Measurements from ENCODE around the gene HID1.
"Not testable (repeated sequence)": the region's sequence is repeated elsewhere in the genome, so short reads cannot be mapped to it uniquely, and the experiment has no call there.

The HID1 gene

GRCh38 chr17:74969501-74969900, 3.1 kb downstream of the HID1 start:
- not testable (repeated sequence) for DNase-seq (ENCODE audit: extremely low read depth in 1 of 2, low read depth in 1 of 2)

- no peak for DNase-seq (ENCODE audit: extremely low read depth in 1 of 2, low read depth in 1 of 2)
Measured at GRCh38 chr17:74968361-74968780, 4.2 kb downstream of the HID1 start.

- no peak for DNase-seq (ENCODE audit: extremely low read depth in 1 of 2, low read depth in 1 of 2)
Measured at GRCh38 chr17:74964988-74965622, 7.5 kb downstream of the HID1 start.

- no peak for DNase-seq (ENCODE audit: extremely low read depth in 1 of 2, low read depth in 1 of 2)
Measured at GRCh38 chr17:74964246-74964761, 8.3 kb downstream of the HID1 start.

GRCh38 chr17:74963656-74964055, 8.9 kb downstream of the HID1 start:
- DNase-seq (ENCODE audit: extremely low read depth in 1 of 2, low read depth in 1 of 2) = no peak

GRCh38 chr17:74962622-74963394, 9.8 kb downstream of the HID1 start:
- no peak for DNase-seq (ENCODE audit: extremely low read depth in 1 of 2, low read depth in 1 of 2)

- DNase-seq (ENCODE audit: extremely low read depth in 1 of 2, low read depth in 1 of 2) = peak; percentile 51 to 72
Measured at GRCh38 chr17:74961657-74962350, 10.8 kb downstream of the HID1 start.

GRCh38 chr17:74960570-74961342, 11.8 kb downstream of the HID1 start:
- DNase-seq (ENCODE audit: extremely low read depth in 1 of 2, low read depth in 1 of 2) = peak; percentile 22 to 43

- DNase-seq (ENCODE audit: extremely low read depth in 1 of 2, low read depth in 1 of 2) = no peak
Measured at GRCh38 chr17:74959826-74960515, 12.6 kb downstream of the HID1 start.

GRCh38 chr17:74957935-74958740, 14.4 kb downstream of the HID1 start:
- peak; percentile 61 to 62 for DNase-seq (ENCODE audit: extremely low read depth in 1 of 2, low read depth in 1 of 2)

GRCh38 chr17:74956093-74956492, 16.5 kb downstream of the HID1 start:
- no peak for DNase-seq (ENCODE audit: extremely low read depth in 1 of 2, low read depth in 1 of 2)

- no peak for DNase-seq (ENCODE audit: extremely low read depth in 1 of 2, low read depth in 1 of 2)
Measured at GRCh38 chr17:74954665-74955421, 17.7 kb downstream of the HID1 start.

GRCh38 chr17:74954115-74954514, 18.4 kb downstream of the HID1 start:
- DNase-seq (ENCODE audit: extremely low read depth in 1 of 2, low read depth in 1 of 2) = no peak

GRCh38 chr17:74953134-74953687, 19.3 kb downstream of the HID1 start:
- no peak for DNase-seq (ENCODE audit: extremely low read depth in 1 of 2, low read depth in 1 of 2)

GRCh38 chr17:74952431-74953133, 20.0 kb downstream of the HID1 start:
- DNase-seq (ENCODE audit: extremely low read depth in 1 of 2, low read depth in 1 of 2) = no peak

- DNase-seq (ENCODE audit: extremely low read depth in 1 of 2, low read depth in 1 of 2) = no peak
Measured at GRCh38 chr17:74951680-74952421, 20.7 kb downstream of the HID1 start.

- no peak for DNase-seq (ENCODE audit: extremely low read depth in 1 of 2, low read depth in 1 of 2)
Measured at GRCh38 chr17:74951065-74951464, 21.5 kb downstream of the HID1 start.

Data from stimulated activated CD8-positive, alpha-beta memory T cell treated with anti-CD3 and anti-CD28 coated beads, Interleukin-7, amount 100 ng/mL, for 48 hours (primary cell).